Measurements from ENCODE around the gene MRPL42.
"Not testable (repeated sequence)": the region's sequence is repeated elsewhere in the genome, so short reads cannot be mapped to it uniquely, and the experiment has no call there.

The MRPL42 gene

GRCh38 chr12:93447555-93448290, 19.6 kb upstream of the MRPL42 start:
- DNase-seq: no peak

- DNase-seq: no peak
Measured at GRCh38 chr12:93448796-93449195, 18.5 kb upstream of the MRPL42 start.

- DNase-seq: no peak
Measured at GRCh38 chr12:93449277-93449676, 18.0 kb upstream of the MRPL42 start.

GRCh38 chr12:93451423-93452158, 15.7 kb upstream of the MRPL42 start:
- DNase-seq: no peak

GRCh38 chr12:93453633-93454032, 13.7 kb upstream of the MRPL42 start:
- DNase-seq: no peak

GRCh38 chr12:93456077-93456476, 11.2 kb upstream of the MRPL42 start:
- DNase-seq: no peak

- no peak for DNase-seq
Measured at GRCh38 chr12:93459097-93459496, 8.2 kb upstream of the MRPL42 start.

GRCh38 chr12:93460003-93460402, 7.3 kb upstream of the MRPL42 start:
- no peak for DNase-seq

- DNase-seq: no peak
Measured at GRCh38 chr12:93460902-93461301, 6.4 kb upstream of the MRPL42 start.

GRCh38 chr12:93461503-93461902, 5.8 kb upstream of the MRPL42 start:
- DNase-seq: no peak

GRCh38 chr12:93465841-93466240, 1.5 kb upstream of the MRPL42 start:
- DNase-seq: no peak

- DNase-seq: no peak
Measured at GRCh38 chr12:93466625-93467350, 526 bp upstream of the MRPL42 start.

GRCh38 chr12:93468008-93468371, 676 bp downstream of the MRPL42 start:
- DNase-seq: no peak

GRCh38 chr12:93469386-93469785, 2.1 kb downstream of the MRPL42 start:
- no peak for DNase-seq

- no peak for DNase-seq
Measured at GRCh38 chr12:93476555-93476954, 9.2 kb downstream of the MRPL42 start.

- DNase-seq: no peak
Measured at GRCh38 chr12:93482721-93483120, 15.4 kb downstream of the MRPL42 start.

GRCh38 chr12:93483151-93483807, 16.0 kb downstream of the MRPL42 start:
- DNase-seq: no peak

GRCh38 chr12:93484315-93484981, 17.1 kb downstream of the MRPL42 start:
- no peak for DNase-seq

- DNase-seq: not testable (repeated sequence)
Measured at GRCh38 chr12:93492808-93493207, 25.5 kb downstream of the MRPL42 start.

- DNase-seq: no peak
Measured at GRCh38 chr12:93494096-93494495, 26.8 kb downstream of the MRPL42 start.

GRCh38 chr12:93497456-93497855, 30.1 kb downstream of the MRPL42 start:
- no peak for DNase-seq

GRCh38 chr12:93498813-93499212, 31.5 kb downstream of the MRPL42 start:
- not testable (repeated sequence) for DNase-seq

- no peak for DNase-seq
Measured at GRCh38 chr12:93500201-93500600, 32.9 kb downstream of the MRPL42 start.

All from CD4-positive, alpha-beta T cell treated with Interleukin-10 for 1 hour (primary cell).